Natural killer cell (primary cell): ENCODE results near the gene TECTB. TPM values are rescaled to one million over a fixed set of nuclear protein-coding genes. Genes with fewer than 3 reads are reported as not detected.

Experiments
- ATAC-seq, 3 donors: fragments of 150-1000 bp in 2 of 3; fragments of 200-7000 bp in 1 of 3; cut with Tn5 transposase; 1 replicate in 1 of 3; 2 replicates in 2 of 3; pipeline ENCODE4 v1.10.0; 2021; ENCODE audit warnings: mild to moderate bottlenecking in 2 of 3, moderate library complexity in 2 of 3
- DNase-seq, 2 donors: peaks; one replicate each; pipeline versions ENCODE4 v3.0.0 to v3.0.0-alpha.2; 2013 to 2021; ENCODE audit warnings: mixed read lengths in 1 of 2
- H3K27ac ChIP-seq: one replicate; pipeline ENCODE4 v1.5.1; 2013; ENCODE audit warnings: mild to moderate bottlenecking, low read length
- H3K27me3 ChIP-seq: one replicate; pipeline ENCODE4 v1.6.1; 2013; ENCODE audit warnings: low read length; ENCODE audit not compliant: control insufficient read depth, insufficient read depth
- H3K36me3 ChIP-seq: one replicate; pipeline ENCODE4 v1.6.1; 2013; ENCODE audit warnings: low read length; ENCODE audit not compliant: control insufficient read depth, insufficient read depth
- H3K4me1 ChIP-seq: one replicate; pipeline ENCODE4 v1.6.1; 2013; ENCODE audit warnings: low read length; ENCODE audit not compliant: control insufficient read depth, insufficient read depth
- H3K4me3 ChIP-seq: one replicate; pipeline ENCODE4 v1.5.1; 2013; ENCODE audit warnings: low read length
- H3K9me3 ChIP-seq: one replicate; pipeline ENCODE4 v1.6.1; 2013; ENCODE audit warnings: low read length; ENCODE audit not compliant: control insufficient read depth, insufficient read depth
- H3K27ac Mint-ChIP-seq, 2 donors: one replicate each; pipeline ENCODE4 v1.8.0; 2022; ENCODE audit warnings: mild to moderate bottlenecking in 2 of 2, mixed read lengths in 2 of 2, moderate library complexity in 1 of 2
- H3K27me3 Mint-ChIP-seq, 2 donors: one replicate each; pipeline ENCODE4 v1.8.0; 2022; ENCODE audit warnings: low read depth in 2 of 2, mixed read lengths in 2 of 2
- H3K36me3 Mint-ChIP-seq: one replicate; pipeline ENCODE4 v1.8.0; 2022; ENCODE audit warnings: mixed read lengths
- H3K4me1 Mint-ChIP-seq, 2 donors: one replicate each; pipeline ENCODE4 v1.8.0; 2022; ENCODE audit warnings: mixed read lengths in 2 of 2
- H3K4me3 Mint-ChIP-seq: one replicate; pipeline ENCODE4 v1.8.0; 2022; ENCODE audit warnings: mild to moderate bottlenecking, moderate library complexity, mixed read lengths
- H3K9me3 Mint-ChIP-seq, 2 donors: one replicate each; pipeline ENCODE4 v1.8.0; 2022; ENCODE audit warnings: mixed read lengths in 2 of 2
- WGBS: methylation state at CpG from one replicate; pipeline ENCODE4 v1.1.7; 2013; ENCODE audit warnings: missing lambda C conversion rate; ENCODE audit not compliant: insufficient coverage; 5-methylcytosine and 5-hydroxymethylcytosine counted together
- intact Hi-C: fragments of 100-400 bp; cut with micrococcal nuclease; formaldehyde crosslinking; loops from one replicate; pipeline ENCODE4 v1.14.2; 2022
- total RNA-seq, 4 donors: library from RNA; stranded (reverse); fragments of 120-200 nt in 1 of 4; gene quantifications; one replicate each; pipeline versions ENCODE4 v1.2.3 to v1.2.4, GENCODE V29; 2013 to 2022
- TF ChIP-seq, protein P1 (sequence below): fragments of 200-600 bp; IDR thresholded peaks from one replicate; pipeline ENCODE4 v1.8.0; 2022; ENCODE audit warnings: antibody characterized with exemption

The TECTB gene
- total RNA-seq, 3 donors from 2014 or later (not counting 1 experiment from before 2014, with no cell fraction given): not detected

DNA sequence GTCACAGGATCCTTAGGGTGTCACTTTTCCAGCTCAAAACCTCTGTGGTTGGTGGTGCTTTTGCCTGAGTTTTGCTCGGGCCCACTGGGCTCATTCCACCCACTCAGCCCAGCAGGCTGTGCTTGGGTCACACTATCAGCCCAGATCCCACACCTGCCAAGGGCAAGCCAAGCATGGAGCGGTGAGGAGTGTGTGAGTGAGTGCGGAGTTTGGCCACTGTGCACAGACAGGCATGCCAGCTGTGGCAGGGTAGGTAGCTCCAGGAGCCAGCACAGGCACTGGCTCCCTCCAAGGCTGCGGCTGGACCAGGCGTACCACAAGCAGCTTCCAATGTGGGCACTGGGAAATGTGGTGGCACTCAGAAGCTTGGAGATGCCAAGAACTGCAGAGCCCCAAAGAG, 43.9 kb upstream of the TECTB start:
- intact Hi-C loops: no loop called here
- H3K4me3 ChIP-seq: no peak overlapping the region
- no peaks in the 10 kb centered on the region for H3K4me1 ChIP-seq
- no peaks in the 10 kb centered on the region for H3K27me3 ChIP-seq
- no peak overlapping the region for H3K27ac ChIP-seq
- TF ChIP-seq, protein P1, sequence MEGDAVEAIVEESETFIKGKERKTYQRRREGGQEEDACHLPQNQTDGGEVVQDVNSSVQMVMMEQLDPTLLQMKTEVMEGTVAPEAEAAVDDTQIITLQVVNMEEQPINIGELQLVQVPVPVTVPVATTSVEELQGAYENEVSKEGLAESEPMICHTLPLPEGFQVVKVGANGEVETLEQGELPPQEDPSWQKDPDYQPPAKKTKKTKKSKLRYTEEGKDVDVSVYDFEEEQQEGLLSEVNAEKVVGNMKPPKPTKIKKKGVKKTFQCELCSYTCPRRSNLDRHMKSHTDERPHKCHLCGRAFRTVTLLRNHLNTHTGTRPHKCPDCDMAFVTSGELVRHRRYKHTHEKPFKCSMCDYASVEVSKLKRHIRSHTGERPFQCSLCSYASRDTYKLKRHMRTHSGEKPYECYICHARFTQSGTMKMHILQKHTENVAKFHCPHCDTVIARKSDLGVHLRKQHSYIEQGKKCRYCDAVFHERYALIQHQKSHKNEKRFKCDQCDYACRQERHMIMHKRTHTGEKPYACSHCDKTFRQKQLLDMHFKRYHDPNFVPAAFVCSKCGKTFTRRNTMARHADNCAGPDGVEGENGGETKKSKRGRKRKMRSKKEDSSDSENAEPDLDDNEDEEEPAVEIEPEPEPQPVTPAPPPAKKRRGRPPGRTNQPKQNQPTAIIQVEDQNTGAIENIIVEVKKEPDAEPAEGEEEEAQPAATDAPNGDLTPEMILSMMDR: no peak
- Mint-ChIP-seq H3K4me1 (no peaks in the 10 kb centered on the region), H3K4me3 (no peak overlapping the region), H3K27ac (no peak overlapping the region), H3K36me3 (peaks cover 15% of the 10 kb centered on the region), H3K27me3 (peaks cover 5 to 24% of the 10 kb centered on the region in 2 donors), H3K9me3 (peaks cover 0 to 5% of the 10 kb centered on the region in 2 donors)
- H3K9me3 ChIP-seq: no peaks in the 10 kb centered on the region
- no peak for DNase-seq
- no peak for ATAC-seq
- no peaks in the 10 kb centered on the region for H3K36me3 ChIP-seq
- 96% methylated on average over 5 of the region's 5 CpGs for WGBS

DNA sequence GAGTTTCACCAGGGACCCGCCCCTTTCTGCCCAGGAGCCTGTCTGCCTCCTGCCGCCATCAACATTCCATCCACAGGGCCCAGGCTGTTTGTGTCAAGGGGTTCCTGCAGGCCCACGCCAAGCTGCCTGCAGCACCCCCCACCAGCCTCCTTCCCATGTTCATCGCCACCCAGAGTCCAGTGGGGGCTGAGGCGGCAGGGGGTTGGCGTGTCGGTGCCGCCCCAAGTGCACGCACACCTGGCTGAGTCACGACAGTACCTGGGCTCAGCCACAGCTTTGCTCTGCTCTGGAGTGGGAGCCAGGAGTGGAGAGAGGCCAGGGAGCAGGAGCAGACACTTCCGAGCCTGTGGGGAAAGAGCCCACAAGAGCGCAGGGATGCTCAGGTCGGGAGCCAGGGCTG, 42.8 kb upstream of the TECTB start:
- H3K4me3 ChIP-seq: no peak overlapping the region
- H3K27me3 ChIP-seq: no peaks in the 10 kb centered on the region
- intact Hi-C loops: no loop called here
- Mint-ChIP-seq H3K27me3 (peaks cover 5 to 24% of the 10 kb centered on the region in 2 donors), H3K9me3 (peaks cover 0 to 5% of the 10 kb centered on the region in 2 donors), H3K4me3 (no peak overlapping the region), H3K27ac (no peak overlapping the region), H3K36me3 (peaks cover 15% of the 10 kb centered on the region), H3K4me1 (no peaks in the 10 kb centered on the region)
- 88% methylated on average over 13 of the region's 13 CpGs for WGBS
- no peak overlapping the region for H3K27ac ChIP-seq
- no peaks in the 10 kb centered on the region for H3K36me3 ChIP-seq
- TF ChIP-seq, protein P1: no peak
- H3K4me1 ChIP-seq: no peaks in the 10 kb centered on the region
- H3K9me3 ChIP-seq: no peaks in the 10 kb centered on the region
- no peak for DNase-seq
- ATAC-seq: no peak

DNA sequence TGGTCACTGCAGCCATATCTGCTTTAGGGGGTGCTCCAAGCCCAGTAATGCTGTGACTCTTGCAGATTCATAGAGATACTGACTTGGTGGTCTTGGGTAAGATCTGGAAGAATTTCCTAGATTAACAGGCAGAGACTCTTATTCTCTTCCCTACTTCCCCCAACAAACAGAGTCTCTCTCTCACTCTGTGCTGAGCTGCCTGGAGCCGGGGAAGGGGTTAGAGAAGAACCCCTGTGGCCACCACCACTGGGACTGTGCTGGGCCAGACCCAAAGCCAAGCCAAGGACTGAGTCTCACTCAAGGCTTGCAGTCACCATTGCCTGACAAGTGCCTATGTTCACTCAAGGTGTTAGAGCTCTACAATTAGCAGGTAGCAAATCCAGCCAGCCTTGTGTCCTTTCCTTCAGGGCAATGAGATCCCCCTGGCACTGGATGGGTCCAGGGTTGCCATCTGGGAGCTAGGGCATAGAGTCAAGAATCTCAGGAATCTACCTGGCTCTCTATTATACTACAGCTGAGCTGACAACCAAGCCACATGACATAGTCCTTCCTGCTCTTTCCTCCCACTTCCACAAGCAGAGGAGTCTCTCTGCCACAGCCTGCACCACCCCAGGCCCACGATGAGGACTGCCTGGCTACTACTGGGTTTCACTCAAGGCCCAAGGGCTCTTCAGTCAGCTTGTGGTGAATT, 41.4 kb upstream of the TECTB start:
- no peak overlapping the region for H3K4me3 ChIP-seq
- no peak for DNase-seq
- Mint-ChIP-seq H3K27ac (no peak overlapping the region), H3K4me3 (no peak overlapping the region), H3K9me3 (peaks cover 0 to 5% of the 10 kb centered on the region in 2 donors), H3K36me3 (peaks cover 15% of the 10 kb centered on the region), H3K4me1 (no peaks in the 10 kb centered on the region), H3K27me3 (peaks cover 5 to 24% of the 10 kb centered on the region in 2 donors)
- TF ChIP-seq, protein P1: no peak
- intact Hi-C loops: no loop called here
- no peak overlapping the region for H3K27ac ChIP-seq
- ATAC-seq: no peak
- no peaks in the 10 kb centered on the region for H3K36me3 ChIP-seq
- no peaks in the 10 kb centered on the region for H3K27me3 ChIP-seq
- 55% methylated on average over 2 of the region's 2 CpGs for WGBS
- H3K4me1 ChIP-seq: no peaks in the 10 kb centered on the region
- H3K9me3 ChIP-seq: no peaks in the 10 kb centered on the region

DNA sequence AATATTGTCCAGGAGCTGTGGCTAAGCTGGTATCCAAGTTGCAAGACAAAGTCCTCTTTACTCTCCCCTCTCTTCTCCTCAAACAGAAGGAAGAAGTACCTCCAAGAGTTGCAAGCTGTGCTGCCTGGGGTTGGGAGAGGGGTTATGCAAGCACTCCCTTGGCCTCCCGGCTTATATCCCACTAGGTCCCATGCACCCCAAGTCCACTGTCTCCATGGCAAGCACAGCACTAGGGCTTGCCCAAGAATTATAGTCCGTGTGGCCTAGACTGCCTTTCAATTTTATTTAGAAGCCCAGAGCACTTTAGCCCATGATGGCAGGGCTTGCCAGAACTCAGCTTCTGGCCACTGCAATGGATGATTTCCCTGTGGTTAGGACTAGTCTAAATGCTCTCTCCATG, 40.4 kb upstream of the TECTB start:
- DNase-seq (no peak), ATAC-seq (no peak)
- TF ChIP-seq, protein P1: no peak
- Mint-ChIP-seq H3K27ac (no peak overlapping the region), H3K9me3 (peaks cover 0 to 5% of the 10 kb centered on the region in 2 donors), H3K36me3 (peaks cover 15% of the 10 kb centered on the region), H3K4me3 (no peak overlapping the region), H3K27me3 (peaks cover 2 to 22% of the 10 kb centered on the region in 2 donors), H3K4me1 (no peaks in the 10 kb centered on the region)
- H3K36me3 ChIP-seq: no peaks in the 10 kb centered on the region
- WGBS: 84% methylated on average over 2 of the region's 2 CpGs
- intact Hi-C loops: no loop called here
- H3K27me3 ChIP-seq: no peaks in the 10 kb centered on the region
- H3K27ac ChIP-seq: no peak overlapping the region
- no peak overlapping the region for H3K4me3 ChIP-seq
- no peaks in the 10 kb centered on the region for H3K4me1 ChIP-seq
- no peaks in the 10 kb centered on the region for H3K9me3 ChIP-seq
